HepG2 (cell line): Measurements from ENCODE around the gene EXOC3L4. TPM values are rescaled to one million over a fixed set of nuclear protein-coding genes. Genes with fewer than 3 reads are reported as not detected.

Experiments
- FOSL2 ChIP-seq: sonication (generic); formaldehyde crosslinking; IDR thresholded peaks from 2 replicates; pipeline ENCODE4 v1.4.0; 2020; ENCODE audit warnings: missing genetic modification reagents
- FOXK2 ChIP-seq: fragments of 450-650 bp; IDR thresholded peaks from 2 replicates; pipeline ENCODE4 v1.6.1; 2016
- NBN ChIP-seq: fragments of 450-650 bp; conservative IDR thresholded peaks from 2 replicates; pipeline ENCODE4 v1.6.1; 2017
- NR3C1 ChIP-seq: sonication (generic); formaldehyde crosslinking; IDR thresholded peaks from 2 replicates; pipeline ENCODE4 v1.4.0; 2020; ENCODE audit warnings: missing genetic modification reagents
- ONECUT2 ChIP-seq: sonication (generic); formaldehyde crosslinking; IDR thresholded peaks from 2 replicates; pipeline ENCODE4 v1.4.0; 2020; ENCODE audit warnings: missing genetic modification reagents
- TAF1 ChIP-seq: sonication (generic); formaldehyde crosslinking; IDR thresholded peaks from 2 replicates; pipeline ENCODE4 v1.4.0; 2020; ENCODE audit warnings: missing genetic modification reagents
- THAP11 ChIP-seq: IDR thresholded peaks from 2 replicates; pipeline ENCODE4 v1.6.1; 2016; ENCODE audit warnings: missing biosample characterization, missing genetic modification reagents
- U2AF2 ChIP-seq: fragments of 200-400 bp; formaldehyde crosslinking; IDR thresholded peaks from 2 replicates; pipeline ENCODE4 v1.6.1; 2017; ENCODE audit warnings: low read depth, mild to moderate bottlenecking, low read length
- ZFY ChIP-seq: sonication (generic); formaldehyde crosslinking; IDR thresholded peaks from 2 replicates; pipeline ENCODE4 v1.4.0; 2020; ENCODE audit warnings: missing genetic modification reagents
- ZFYVE20 ChIP-seq: sonication (generic); formaldehyde crosslinking; IDR thresholded peaks from 2 replicates; pipeline ENCODE4 v1.8.0; 2023; ENCODE audit warnings: low read depth, mild to moderate bottlenecking, moderate library complexity, missing genetic modification reagents, borderline replicate concordance
- ZNF550 ChIP-seq: sonication (generic); formaldehyde crosslinking; IDR thresholded peaks from 2 replicates; pipeline ENCODE4 v1.4.0; 2020; ENCODE audit warnings: mild to moderate bottlenecking, missing genetic modification reagents, borderline replicate concordance
- ZNF557 ChIP-seq: sonication (generic); formaldehyde crosslinking; IDR thresholded peaks from 2 replicates; pipeline ENCODE4 v1.4.0; 2020; ENCODE audit warnings: missing genetic modification reagents
- ZNF749 ChIP-seq: sonication (generic); formaldehyde crosslinking; IDR thresholded peaks from 2 replicates; pipeline ENCODE4 v1.8.0; 2022; ENCODE audit warnings: mild to moderate bottlenecking, missing genetic modification reagents, moderate library complexity, borderline replicate concordance
- ZZZ3 ChIP-seq: sonication (generic); formaldehyde crosslinking; IDR thresholded peaks from 2 replicates; pipeline ENCODE4 v1.4.0; 2020; ENCODE audit warnings: missing genetic modification reagents, mild to moderate bottlenecking, borderline replicate concordance
- polyA plus RNA-seq, 8 experiments: library from polyadenylated mRNA; depleted of rRNA in 3 of 8; stranded (reverse) in 7 of 8; unstranded in 1 of 8; fragments of >200 nt; fragmentation: Illumina TruSeq in 4 of 8; extraction: Trizol in 4 of 8; gene quantifications; 2 replicates each; pipeline versions ENCODE4 v1.2.1 to v1.2.3, GENCODE V29; 2011 to 2016; ENCODE audit warnings: low read depth in 4 of 8, missing spikeins in 1 of 8, mixed read lengths in 1 of 8; ENCODE audit not compliant: insufficient read depth in 1 of 8
- total RNA-seq, 5 experiments: library from RNA; depleted of rRNA; stranded (reverse); fragments of >200 nt; fragmentation: Illumina TruSeq; extraction: Trizol; gene quantifications; 2 replicates each; pipeline ENCODE4 v1.2.3, GENCODE V29; 2016; ENCODE audit warnings: low read depth in 1 of 5
- TF ChIP-seq, protein P1 (sequence below): sonication (generic); formaldehyde crosslinking; IDR thresholded peaks from 2 replicates; pipeline ENCODE4 v1.5.1; 2020; ENCODE audit warnings: mild to moderate bottlenecking, missing genetic modification reagents, borderline replicate concordance
- TF ChIP-seq, protein P2 (sequence below): sonication (generic); formaldehyde crosslinking; IDR thresholded peaks from 2 replicates; pipeline ENCODE4 v1.4.0; 2020; ENCODE audit warnings: low read depth, mild to moderate bottlenecking, missing genetic modification reagents
- TF ChIP-seq, protein P3 (sequence below): sonication (generic); formaldehyde crosslinking; IDR thresholded peaks from 2 replicates; pipeline ENCODE4 v1.8.0; 2022; ENCODE audit warnings: missing genetic modification reagents, mild to moderate bottlenecking, borderline replicate concordance
- TF ChIP-seq, protein P4 (sequence below): sonication (generic); formaldehyde crosslinking; IDR thresholded peaks from 2 replicates; pipeline ENCODE4 v1.4.0; 2020; ENCODE audit warnings: missing genetic modification reagents

The EXOC3L4 gene
- total and polyA plus RNA-seq, 2 of the 13 experiments (the other 11 are each of a cell fraction or from before 2014, with no cell fraction given) = 11.8 to 27.0 TPM

DNA sequence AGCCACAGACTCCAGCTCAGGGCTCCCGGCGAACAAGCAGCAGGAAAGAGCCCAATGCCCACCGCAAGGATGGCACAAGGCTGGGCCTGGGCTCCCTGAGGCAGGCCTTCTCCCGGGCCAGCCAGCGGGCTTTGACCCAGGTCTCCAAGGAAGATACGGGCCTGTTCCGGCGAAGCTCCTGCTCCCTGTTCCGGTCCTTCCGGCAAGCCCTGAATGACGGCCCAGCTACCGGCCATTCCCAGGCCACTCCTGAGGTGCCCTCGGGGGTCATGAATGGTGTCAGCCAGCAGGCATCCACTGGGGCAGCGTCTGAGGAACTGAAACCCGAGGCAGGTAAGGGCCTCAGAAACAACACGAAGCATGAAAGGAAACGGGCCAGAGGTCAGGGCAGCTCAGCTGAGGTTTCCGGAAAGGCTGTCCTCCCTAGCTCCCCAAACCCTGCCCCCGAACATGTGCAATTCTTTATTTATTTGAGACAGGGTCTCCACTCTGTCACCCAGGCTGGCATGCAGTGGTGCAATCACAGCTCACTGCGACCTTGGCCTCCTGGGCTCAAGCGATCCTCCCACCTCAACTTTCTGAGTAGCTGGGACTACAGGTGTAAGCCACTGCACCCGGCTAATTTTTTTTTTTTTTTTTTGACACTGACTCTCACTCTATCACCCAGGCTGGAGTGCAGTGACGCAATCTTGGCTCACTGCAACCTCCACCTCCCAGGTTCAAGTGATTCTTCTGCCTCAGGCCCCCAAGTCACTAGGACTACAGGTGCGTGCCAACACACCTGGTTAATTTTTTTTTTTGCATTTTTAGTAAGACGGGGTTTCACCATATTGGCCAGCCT is 6.0 kb downstream of the EXOC3L4 start (continued):
- TF ChIP-seq ZFYVE20 (CRISPR knock-in tag) = no peak
- TF ChIP-seq ZNF557 (CRISPR knock-in tag) = peak; percentile 69; the same call in 1 of the 2 replicates
- TF ChIP-seq NR3C1 (CRISPR knock-in tag) = no peak
- TF ChIP-seq, protein P1, sequence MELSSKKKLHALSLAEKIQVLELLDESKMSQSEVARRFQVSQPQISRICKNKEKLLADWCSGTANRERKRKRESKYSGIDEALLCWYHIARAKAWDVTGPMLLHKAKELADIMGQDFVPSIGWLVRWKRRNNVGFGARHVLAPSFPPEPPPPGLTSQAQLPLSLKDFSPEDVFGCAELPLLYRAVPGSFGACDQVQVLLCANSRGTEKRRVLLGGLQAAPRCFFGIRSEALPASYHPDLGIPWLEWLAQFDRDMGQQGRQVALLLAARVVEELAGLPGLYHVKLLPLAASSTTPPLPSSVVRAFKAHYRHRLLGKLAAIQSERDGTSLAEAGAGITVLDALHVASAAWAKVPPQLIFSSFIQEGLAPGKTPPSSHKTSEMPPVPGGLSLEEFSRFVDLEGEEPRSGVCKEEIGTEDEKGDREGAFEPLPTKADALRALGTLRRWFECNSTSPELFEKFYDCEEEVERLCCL (CRISPR knock-in tag) = 0 out of 2 replicates have a peak, but pooled peaks have one; percentile 69
- peak; percentile 75 for TF ChIP-seq FOSL2
- TF ChIP-seq, protein P2, sequence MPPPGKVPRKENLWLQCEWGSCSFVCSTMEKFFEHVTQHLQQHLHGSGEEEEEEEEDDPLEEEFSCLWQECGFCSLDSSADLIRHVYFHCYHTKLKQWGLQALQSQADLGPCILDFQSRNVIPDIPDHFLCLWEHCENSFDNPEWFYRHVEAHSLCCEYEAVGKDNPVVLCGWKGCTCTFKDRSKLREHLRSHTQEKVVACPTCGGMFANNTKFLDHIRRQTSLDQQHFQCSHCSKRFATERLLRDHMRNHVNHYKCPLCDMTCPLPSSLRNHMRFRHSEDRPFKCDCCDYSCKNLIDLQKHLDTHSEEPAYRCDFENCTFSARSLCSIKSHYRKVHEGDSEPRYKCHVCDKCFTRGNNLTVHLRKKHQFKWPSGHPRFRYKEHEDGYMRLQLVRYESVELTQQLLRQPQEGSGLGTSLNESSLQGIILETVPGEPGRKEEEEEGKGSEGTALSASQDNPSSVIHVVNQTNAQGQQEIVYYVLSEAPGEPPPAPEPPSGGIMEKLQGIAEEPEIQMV (CRISPR knock-in tag) = no peak; the same call in 1 of the 2 replicates
- TF ChIP-seq FOXK2 = peak; percentile 91
- no peak for TF ChIP-seq ONECUT2
- no peak for TF ChIP-seq ZNF550
- TF ChIP-seq, protein P3, sequence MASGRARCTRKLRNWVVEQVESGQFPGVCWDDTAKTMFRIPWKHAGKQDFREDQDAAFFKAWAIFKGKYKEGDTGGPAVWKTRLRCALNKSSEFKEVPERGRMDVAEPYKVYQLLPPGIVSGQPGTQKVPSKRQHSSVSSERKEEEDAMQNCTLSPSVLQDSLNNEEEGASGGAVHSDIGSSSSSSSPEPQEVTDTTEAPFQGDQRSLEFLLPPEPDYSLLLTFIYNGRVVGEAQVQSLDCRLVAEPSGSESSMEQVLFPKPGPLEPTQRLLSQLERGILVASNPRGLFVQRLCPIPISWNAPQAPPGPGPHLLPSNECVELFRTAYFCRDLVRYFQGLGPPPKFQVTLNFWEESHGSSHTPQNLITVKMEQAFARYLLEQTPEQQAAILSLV (CRISPR knock-in tag) = peak; percentile 77; the same call in 1 of the 2 replicates
- TF ChIP-seq U2AF2 = no peak
- TF ChIP-seq ZNF749 (CRISPR knock-in tag) = peak; percentile 78; the same call in 1 of the 2 replicates
- peak; percentile 71 for TF ChIP-seq TAF1 (CRISPR knock-in tag)
- TF ChIP-seq ZFY (CRISPR knock-in tag) = peak; percentile 77
- TF ChIP-seq, protein P4, sequence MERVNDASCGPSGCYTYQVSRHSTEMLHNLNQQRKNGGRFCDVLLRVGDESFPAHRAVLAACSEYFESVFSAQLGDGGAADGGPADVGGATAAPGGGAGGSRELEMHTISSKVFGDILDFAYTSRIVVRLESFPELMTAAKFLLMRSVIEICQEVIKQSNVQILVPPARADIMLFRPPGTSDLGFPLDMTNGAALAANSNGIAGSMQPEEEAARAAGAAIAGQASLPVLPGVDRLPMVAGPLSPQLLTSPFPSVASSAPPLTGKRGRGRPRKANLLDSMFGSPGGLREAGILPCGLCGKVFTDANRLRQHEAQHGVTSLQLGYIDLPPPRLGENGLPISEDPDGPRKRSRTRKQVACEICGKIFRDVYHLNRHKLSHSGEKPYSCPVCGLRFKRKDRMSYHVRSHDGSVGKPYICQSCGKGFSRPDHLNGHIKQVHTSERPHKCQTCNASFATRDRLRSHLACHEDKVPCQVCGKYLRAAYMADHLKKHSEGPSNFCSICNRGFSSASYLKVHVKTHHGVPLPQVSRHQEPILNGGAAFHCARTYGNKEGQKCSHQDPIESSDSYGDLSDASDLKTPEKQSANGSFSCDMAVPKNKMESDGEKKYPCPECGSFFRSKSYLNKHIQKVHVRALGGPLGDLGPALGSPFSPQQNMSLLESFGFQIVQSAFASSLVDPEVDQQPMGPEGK (CRISPR knock-in tag) = peak; percentile 97
- peak; percentile 72; the same call in 1 of the 2 replicates for TF ChIP-seq THAP11 (CRISPR knock-in tag)
- TF ChIP-seq ZZZ3 = no peak
- TF ChIP-seq NBN = no peak
